Peyer's patch (tissue), 4 donors: ENCODE results near the gene UGT2A3.

ENCODE experiments used
- CTCF ChIP-seq, 6 experiments: fragments of 450-650 bp in 4 of 6; fragments of 200-600 bp in 2 of 6; sonication (generic) in 1 of 6; IDR thresholded peaks; one replicate each; pipeline ENCODE4 v1.5.1; 2017 to 2019; ENCODE audit warnings: antibody characterized with exemption in 6 of 6, mild to moderate bottlenecking in 3 of 6, moderate library complexity in 1 of 6
- POLR2A ChIP-seq, 2 donors: fragments of 450-650 bp; IDR thresholded peaks; one replicate each; pipeline ENCODE4 v1.5.1; 2017; ENCODE audit warnings: antibody characterized with exemption in 2 of 2, mild to moderate bottlenecking in 2 of 2, moderate library complexity in 2 of 2

DNA sequence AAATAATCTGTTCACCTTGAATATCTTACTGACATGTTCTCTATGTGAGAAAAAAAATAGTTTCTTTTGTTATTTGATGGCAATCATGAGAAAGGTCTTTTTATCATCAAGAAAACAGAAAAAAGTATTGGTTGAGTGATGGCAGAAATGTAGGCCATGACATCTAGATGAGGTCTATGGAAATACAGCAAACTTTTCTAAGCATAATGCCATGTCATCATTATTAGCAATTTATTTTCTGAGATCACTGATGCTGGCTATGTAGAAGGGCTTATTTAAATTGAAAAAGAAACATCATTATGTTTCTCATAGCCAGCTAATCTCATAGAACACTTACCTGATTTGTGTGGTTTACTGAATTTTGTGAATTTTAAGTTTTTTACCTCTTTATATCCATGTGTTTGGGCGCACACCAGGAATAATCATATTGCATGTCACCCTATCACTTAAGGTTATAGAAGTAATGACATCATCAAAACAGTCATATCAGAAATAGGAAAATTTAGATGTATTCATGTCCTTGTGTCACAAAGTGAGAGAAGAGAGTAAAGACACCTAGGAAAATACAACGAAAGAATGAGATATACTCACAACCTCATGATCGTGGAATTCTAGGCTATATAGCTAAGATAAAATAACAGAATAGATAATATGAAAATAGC, 22.4 kb downstream of the UGT2A3 start:
- TF ChIP-seq CTCF (IDR thresholded peaks at IDR 0.05) = no peak
- no peak for TF ChIP-seq POLR2A (IDR thresholded peaks at IDR 0.05)
